Gastroesophageal sphincter (tissue), 4 donors: ENCODE measurements around the gene ITGA8. TPM values are rescaled to one million over a fixed set of nuclear protein-coding genes. Genes with fewer than 3 reads are reported as not detected.
"Not testable (repeated sequence)": the region's sequence is repeated elsewhere in the genome, so short reads cannot be mapped to it uniquely, and the experiment has no call there.

Source experiments
- ATAC-seq: fragments of 150-250 bp; one replicate; pipeline ENCODE4 v1.9.1; 2016; ENCODE audit warnings: mild to moderate bottlenecking, moderate library complexity
- H3K27ac ChIP-seq, 4 donors: fragments of 200-600 bp; sonication (generic) in 3 of 4; 1 replicate in 3 of 4; 2 replicates in 1 of 4; pipeline ENCODE4 v1.5.1; 2016 to 2019
- H3K27me3 ChIP-seq: fragments of 200-600 bp; sonication (generic); one replicate; pipeline ENCODE4 v1.5.1; 2019
- H3K36me3 ChIP-seq, 2 donors: fragments of 200-600 bp; sonication (generic); one replicate each; pipeline ENCODE4 v1.5.1; 2019; ENCODE audit warnings: control low read depth in 1 of 2
- H3K4me1 ChIP-seq, 3 donors: fragments of 200-600 bp; sonication (generic); 1 replicate in 2 of 3; 2 replicates in 1 of 3; pipeline ENCODE4 v1.5.1; 2016 to 2019; ENCODE audit warnings: control low read depth in 2 of 3
- H3K4me3 ChIP-seq, 2 donors: fragments of 200-600 bp; sonication (generic); one replicate each; pipeline ENCODE4 v1.5.1; 2019; ENCODE audit warnings: mild to moderate bottlenecking in 1 of 2, moderate library complexity in 1 of 2
- H3K9me3 ChIP-seq, 3 donors: fragments of 200-600 bp; sonication (generic); one replicate each; pipeline ENCODE4 v1.5.1; 2017 to 2019; ENCODE audit warnings: control low read depth in 2 of 3
- EP300 ChIP-seq: sonication (generic); formaldehyde crosslinking; IDR thresholded peaks from one replicate; pipeline ENCODE4 v1.6.1; 2017; ENCODE audit warnings: antibody characterized with exemption, mild to moderate bottlenecking
- POLR2A ChIP-seq, 2 donors: fragments of 450-650 bp; IDR thresholded peaks; one replicate each; pipeline ENCODE4 v1.6.1; 2017; ENCODE audit warnings: antibody characterized with exemption in 2 of 2, mild to moderate bottlenecking in 2 of 2, moderate library complexity in 1 of 2
- POLR2AphosphoS5 ChIP-seq: sonication (generic); formaldehyde crosslinking; IDR thresholded peaks from one replicate; pipeline ENCODE4 v1.6.1; 2017; ENCODE audit warnings: antibody characterized with exemption
- WGBS, 2 donors: methylation state at CpG; one replicate each; pipeline ENCODE4 v1.1.5; 2018; ENCODE audit warnings: low coverage in 1 of 2; 5-methylcytosine and 5-hydroxymethylcytosine counted together
- total RNA-seq, 4 donors: library from RNA; depleted of rRNA; stranded (reverse); fragments of >200 nt; gene quantifications; one replicate each; pipeline ENCODE4 v1.1.0, GENCODE V29; 2016
- TF ChIP-seq, protein P1 (sequence below), 4 experiments: fragments of 200-600 bp in 2 of 4; fragments of 450-650 bp in 2 of 4; sonication (generic) in 1 of 4; IDR thresholded peaks; one replicate each; pipeline ENCODE4 v1.5.1; 2017 to 2019; ENCODE audit warnings: antibody characterized with exemption in 4 of 4, mild to moderate bottlenecking in 2 of 4, moderate library complexity in 2 of 4

ITGA8 gene
- total RNA-seq, 4 donors from 2014 or later, result 37.6 to 667 (median 310) TPM

GRCh38 chr10:15540727-15541126, 179.0 kb downstream of the ITGA8 start:
- Histone ChIP-seq H3K4me1 (no peaks in the 10 kb centered on the region), H3K36me3 (peaks cover 0 to 16% of the 10 kb centered on the region in 2 donors), H3K9me3 (no peaks in the 10 kb centered on the region), H3K27me3 (no peaks in the 10 kb centered on the region), H3K4me3 (no peak overlapping the region), H3K27ac (no peak overlapping the region)
- 67 to 79% methylated on average over 1 to 2 of the region's 2 CpGs for WGBS, 2 donors
- TF ChIP-seq POLR2A (IDR thresholded peaks at IDR 0.05) (no peak), POLR2AphosphoS5 (no peak), EP300 (no peak)
- TF ChIP-seq, protein P1, sequence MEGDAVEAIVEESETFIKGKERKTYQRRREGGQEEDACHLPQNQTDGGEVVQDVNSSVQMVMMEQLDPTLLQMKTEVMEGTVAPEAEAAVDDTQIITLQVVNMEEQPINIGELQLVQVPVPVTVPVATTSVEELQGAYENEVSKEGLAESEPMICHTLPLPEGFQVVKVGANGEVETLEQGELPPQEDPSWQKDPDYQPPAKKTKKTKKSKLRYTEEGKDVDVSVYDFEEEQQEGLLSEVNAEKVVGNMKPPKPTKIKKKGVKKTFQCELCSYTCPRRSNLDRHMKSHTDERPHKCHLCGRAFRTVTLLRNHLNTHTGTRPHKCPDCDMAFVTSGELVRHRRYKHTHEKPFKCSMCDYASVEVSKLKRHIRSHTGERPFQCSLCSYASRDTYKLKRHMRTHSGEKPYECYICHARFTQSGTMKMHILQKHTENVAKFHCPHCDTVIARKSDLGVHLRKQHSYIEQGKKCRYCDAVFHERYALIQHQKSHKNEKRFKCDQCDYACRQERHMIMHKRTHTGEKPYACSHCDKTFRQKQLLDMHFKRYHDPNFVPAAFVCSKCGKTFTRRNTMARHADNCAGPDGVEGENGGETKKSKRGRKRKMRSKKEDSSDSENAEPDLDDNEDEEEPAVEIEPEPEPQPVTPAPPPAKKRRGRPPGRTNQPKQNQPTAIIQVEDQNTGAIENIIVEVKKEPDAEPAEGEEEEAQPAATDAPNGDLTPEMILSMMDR (IDR thresholded peaks at IDR 0.05), result no peak
- ATAC-seq, result no peak

DNA sequence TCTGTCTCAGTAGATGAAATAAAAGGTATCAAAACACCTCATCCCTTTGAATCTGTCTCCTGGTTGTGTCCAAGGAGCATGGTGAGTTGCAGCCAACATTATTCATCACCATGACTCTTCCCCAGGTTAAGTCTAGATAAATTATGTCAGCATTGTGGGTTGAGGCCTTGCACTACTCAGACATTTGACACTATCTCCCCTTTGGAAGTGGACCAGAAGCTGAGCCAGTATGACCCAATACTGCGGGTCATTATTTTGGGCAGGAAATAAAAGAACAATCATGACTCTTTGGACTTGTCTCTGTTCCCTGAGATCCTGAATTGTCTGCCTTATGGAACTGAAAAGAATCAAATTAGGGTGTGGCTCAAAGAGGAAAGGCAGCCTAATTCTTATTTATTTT, 180.5 kb downstream of the ITGA8 start:
- TF ChIP-seq EP300 (no peak), POLR2A (IDR thresholded peaks at IDR 0.05) (no peak), POLR2AphosphoS5 (no peak)
- TF ChIP-seq, protein P1 (IDR thresholded peaks at IDR 0.05), result no peak
- Histone ChIP-seq H3K27me3 (no peaks in the 10 kb centered on the region), H3K4me3 (no peak overlapping the region), H3K9me3 (no peaks in the 10 kb centered on the region), H3K4me1 (no peaks in the 10 kb centered on the region), H3K36me3 (peaks cover 0 to 9% of the 10 kb centered on the region in 2 donors), H3K27ac (no peak overlapping the region)
- ATAC-seq, result no peak
- 67 to 83% methylated on average over 1 of the region's 1 CpG for WGBS, 2 donors

DNA sequence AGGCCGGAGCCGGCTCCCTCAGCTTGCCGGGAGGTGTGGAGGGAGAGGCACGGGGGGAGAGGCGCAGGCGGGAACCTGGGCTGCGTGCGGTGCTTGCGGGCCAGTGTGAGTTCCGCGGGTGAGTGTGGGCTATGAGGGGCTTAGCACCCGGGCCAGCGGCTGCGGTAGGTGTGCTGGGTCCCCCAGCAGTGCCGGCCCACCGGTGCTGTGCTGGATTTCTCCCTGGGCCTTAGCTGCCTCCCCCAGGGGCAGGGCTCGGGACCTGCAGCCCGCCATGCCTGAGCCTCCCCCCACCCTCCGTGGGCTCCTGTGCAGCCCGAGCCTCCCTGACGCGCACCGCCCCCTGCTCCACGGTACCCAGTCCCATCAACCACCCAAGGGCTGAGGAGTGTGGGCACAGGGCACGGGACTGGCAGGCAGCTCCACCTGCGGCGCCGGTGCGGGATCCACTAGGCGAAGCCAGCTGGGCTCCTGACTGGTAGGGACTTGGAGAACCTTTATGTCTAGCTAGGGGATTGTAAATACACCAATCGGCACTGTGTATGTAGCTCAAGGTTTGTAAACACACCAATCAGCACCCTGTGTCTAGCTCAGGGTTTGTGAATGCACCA, 184.7 kb downstream of the ITGA8 start:
- not testable (repeated sequence) for ATAC-seq, H3K27ac ChIP-seq, H3K9me3 ChIP-seq, H3K36me3 ChIP-seq, H3K4me3 ChIP-seq, H3K27me3 ChIP-seq
- H3K4me1 ChIP-seq, result peaks cover 0 to 12% (median 0%) of the 10 kb centered on the region in 3 donors
- 94 to 100% methylated on average over 1 to 6 of the region's 31 CpGs for WGBS, 2 donors

DNA sequence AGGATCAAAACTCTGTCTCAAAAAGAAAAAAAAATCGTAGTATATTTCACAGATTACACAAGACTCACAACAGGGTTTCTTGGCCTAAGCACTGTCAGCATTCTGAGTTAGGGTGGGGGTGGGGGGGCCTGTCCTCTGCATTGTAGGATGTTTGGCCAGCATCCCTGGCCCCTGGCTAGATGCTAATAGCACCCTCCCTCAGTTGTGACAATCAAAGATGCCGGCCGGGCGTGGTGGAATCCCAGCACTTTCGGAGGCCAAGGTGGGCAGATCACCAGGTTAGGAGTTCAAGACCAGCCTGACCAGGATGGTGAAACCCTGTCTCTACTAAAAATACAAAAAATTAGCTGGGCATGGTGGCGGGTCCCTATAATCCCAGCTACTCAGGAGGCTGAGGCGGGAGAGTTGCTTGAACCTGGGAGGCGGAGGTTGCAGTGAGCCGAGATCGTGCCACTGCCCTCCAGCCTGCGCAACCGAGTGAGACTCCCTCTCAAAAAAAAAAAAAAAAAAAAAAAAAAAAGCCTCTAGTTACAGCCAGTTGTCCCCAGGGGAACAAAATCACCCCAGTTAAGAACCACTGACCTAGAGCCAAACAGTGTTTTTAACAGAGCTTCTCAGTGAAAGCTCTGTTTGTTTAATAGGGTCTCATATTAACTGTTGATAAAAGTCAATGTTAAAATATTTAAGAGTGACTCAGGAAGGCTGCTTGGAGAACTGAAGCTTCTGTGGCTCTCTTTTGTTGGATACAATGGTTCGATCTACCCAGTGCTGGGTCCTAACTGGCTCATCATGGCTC, 187.6 kb downstream of the ITGA8 start:
- H3K27me3 ChIP-seq, result no peaks in the 10 kb centered on the region
- peaks cover 0 to 29% (median 0%) of the 10 kb centered on the region in 3 donors for H3K4me1 ChIP-seq
- no peak for ATAC-seq
- no peak overlapping the region for H3K4me3 ChIP-seq
- peaks cover 0 to 11% of the 10 kb centered on the region in 2 donors for H3K36me3 ChIP-seq
- TF ChIP-seq EP300, result no peak
- no peak for TF ChIP-seq POLR2A (IDR thresholded peaks at IDR 0.05)
- peak; percentile 13 for TF ChIP-seq POLR2AphosphoS5
- TF ChIP-seq, protein P1 (IDR thresholded peaks at IDR 0.05), result no peak
- H3K27ac ChIP-seq, result peak overlapping the region in 1 of 4 donors; percentile 21
- 76 to 90% methylated on average over 2 to 5 of the region's 13 CpGs for WGBS, 2 donors
- H3K9me3 ChIP-seq, result no peaks in the 10 kb centered on the region

DNA sequence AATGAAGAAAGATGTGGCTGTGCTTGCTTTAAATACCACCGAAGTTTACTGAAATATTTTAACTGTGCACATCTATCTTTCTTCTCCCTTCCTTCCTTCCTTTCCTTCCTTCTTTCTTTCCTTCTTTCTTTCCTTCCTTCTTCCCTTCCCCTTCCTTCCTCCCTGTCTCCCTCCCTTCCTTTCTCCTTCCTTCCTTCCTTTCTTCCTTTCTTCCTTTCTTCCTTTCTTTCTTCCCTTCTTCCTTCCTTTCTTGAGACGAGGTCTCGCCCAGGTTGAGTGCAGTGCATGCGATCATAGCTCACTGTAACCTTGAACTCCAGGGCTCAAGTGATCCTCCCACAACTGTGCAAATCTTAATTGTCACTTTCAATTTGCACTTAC, 190.9 kb downstream of the ITGA8 start:
- TF ChIP-seq EP300 (no peak), POLR2A (IDR thresholded peaks at IDR 0.05) (no peak)
- H3K36me3 ChIP-seq, result peaks cover 0 to 10% of the 10 kb centered on the region in 2 donors
- 93 to 97% methylated on average over 4 of the region's 4 CpGs for WGBS, 2 donors
- peaks cover 0 to 35% (median 0%) of the 10 kb centered on the region in 3 donors for H3K4me1 ChIP-seq
- H3K27me3 ChIP-seq, result no peaks in the 10 kb centered on the region
- no peak overlapping the region for H3K4me3 ChIP-seq
- peak overlapping the region in 1 of 4 donors; percentile 60 for H3K27ac ChIP-seq
- H3K9me3 ChIP-seq, result no peaks in the 10 kb centered on the region
- no peak for ATAC-seq

GRCh38 chr10:15526754-15527153, 193.0 kb downstream of the ITGA8 start:
- ATAC-seq, result no peak
- Histone ChIP-seq H3K27me3 (no peaks in the 10 kb centered on the region), H3K4me1 (peaks cover 0 to 29% (median 0%) of the 10 kb centered on the region in 3 donors), H3K27ac (peak overlapping the region in 1 of 4 donors; percentile 60), H3K36me3 (peaks cover 0 to 10% of the 10 kb centered on the region in 2 donors), H3K4me3 (no peak overlapping the region), H3K9me3 (no peaks in the 10 kb centered on the region)
- TF ChIP-seq, protein P1 (IDR thresholded peaks at IDR 0.05), result no peak
- no peak for TF ChIP-seq POLR2AphosphoS5
- TF ChIP-seq POLR2A (IDR thresholded peaks at IDR 0.05), result no peak
- no peak for TF ChIP-seq EP300
- 16 to 28% methylated on average over 3 of the region's 3 CpGs for WGBS, 2 donors
